Breast epithelium (tissue), 3 donors: ENCODE results near the gene ITGB7.

ENCODE experiments used
- POLR2AphosphoS5 ChIP-seq, 3 donors: sonication (generic); formaldehyde crosslinking; IDR thresholded peaks; one replicate each; pipeline ENCODE4 v1.6.1; 2017; ENCODE audit warnings: antibody characterized with exemption in 3 of 3
- TF ChIP-seq, protein P1 (sequence below), 3 donors: fragments of 450-650 bp; IDR thresholded peaks; one replicate each; pipeline ENCODE4 v1.5.1; 2016 to 2017; ENCODE audit warnings: antibody characterized with exemption in 3 of 3, mild to moderate bottlenecking in 3 of 3, moderate library complexity in 3 of 3

DNA sequence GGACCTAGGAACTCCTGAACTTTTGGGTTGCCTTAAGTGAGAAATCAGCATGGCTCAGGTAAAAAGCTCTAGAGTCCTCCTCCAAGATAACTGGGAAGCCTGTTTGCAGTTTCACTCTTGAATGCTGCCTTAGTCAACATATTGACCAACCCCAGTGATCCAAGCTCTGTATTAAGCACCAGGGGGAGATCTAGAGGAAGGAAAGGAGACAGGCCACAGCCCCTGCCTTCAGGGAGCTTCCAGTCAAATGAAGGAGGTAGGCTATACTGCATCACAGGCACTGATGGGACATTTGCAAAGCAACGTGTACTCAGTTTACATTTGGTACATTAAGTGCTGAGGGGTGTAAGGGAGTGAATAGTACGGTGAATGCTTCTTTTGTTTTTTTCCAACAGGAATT lies 25.1 kb downstream of the ITGB7 start:
- TF ChIP-seq, protein P1, sequence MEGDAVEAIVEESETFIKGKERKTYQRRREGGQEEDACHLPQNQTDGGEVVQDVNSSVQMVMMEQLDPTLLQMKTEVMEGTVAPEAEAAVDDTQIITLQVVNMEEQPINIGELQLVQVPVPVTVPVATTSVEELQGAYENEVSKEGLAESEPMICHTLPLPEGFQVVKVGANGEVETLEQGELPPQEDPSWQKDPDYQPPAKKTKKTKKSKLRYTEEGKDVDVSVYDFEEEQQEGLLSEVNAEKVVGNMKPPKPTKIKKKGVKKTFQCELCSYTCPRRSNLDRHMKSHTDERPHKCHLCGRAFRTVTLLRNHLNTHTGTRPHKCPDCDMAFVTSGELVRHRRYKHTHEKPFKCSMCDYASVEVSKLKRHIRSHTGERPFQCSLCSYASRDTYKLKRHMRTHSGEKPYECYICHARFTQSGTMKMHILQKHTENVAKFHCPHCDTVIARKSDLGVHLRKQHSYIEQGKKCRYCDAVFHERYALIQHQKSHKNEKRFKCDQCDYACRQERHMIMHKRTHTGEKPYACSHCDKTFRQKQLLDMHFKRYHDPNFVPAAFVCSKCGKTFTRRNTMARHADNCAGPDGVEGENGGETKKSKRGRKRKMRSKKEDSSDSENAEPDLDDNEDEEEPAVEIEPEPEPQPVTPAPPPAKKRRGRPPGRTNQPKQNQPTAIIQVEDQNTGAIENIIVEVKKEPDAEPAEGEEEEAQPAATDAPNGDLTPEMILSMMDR (IDR thresholded peaks at IDR 0.05): no peak
- TF ChIP-seq POLR2AphosphoS5 (IDR thresholded peaks at IDR 0.05): no peak
